Measurements from ENCODE around the gene WDR44. TPM values are rescaled to one million over a fixed set of nuclear protein-coding genes. Genes with fewer than 3 reads are reported as not detected.

WDR44 gene
- polyA plus RNA-seq, 4 donors, result 5.1 to 7.5 (median 6.4) TPM

- no peak for FAIRE-seq
- no peaks in the 10 kb centered on the region for H3K27me3 ChIP-seq (ENCODE audit: control insufficient read depth in 3 of 3, insufficient read depth in 3 of 3, low read length in 3 of 3)
- no peaks in the 10 kb centered on the region for H3K4me1 ChIP-seq (ENCODE audit: control insufficient read depth in 3 of 3, insufficient read depth in 2 of 3, low read depth in 1 of 3, low read length in 2 of 3)
- no peaks in the 10 kb centered on the region for H3K36me3 ChIP-seq (ENCODE audit: control insufficient read depth in 3 of 3, insufficient read depth in 2 of 3, low read depth in 1 of 3, low read length in 3 of 3)
- DNase-seq, result no peak
- H3K9me3 ChIP-seq (ENCODE audit: control insufficient read depth in 2 of 2, insufficient read depth in 1 of 2, low read depth in 1 of 2, low read length in 1 of 2), result no peaks in the 10 kb centered on the region
- no peak overlapping the region for H3K4me3 ChIP-seq (ENCODE audit: low read depth in 1 of 3, low read length in 3 of 3)
- H3K27ac ChIP-seq (ENCODE audit: low read depth in 1 of 3, low read length in 2 of 3), result no peak overlapping the region
These were observed 6.7 kb downstream of the WDR44 start for GRCh38 chrX:118352566-118352965.

GRCh38 chrX:118353081-118353850 lies 7.4 kb downstream of the WDR44 start:
- Histone ChIP-seq H3K4me1 (ENCODE audit: control insufficient read depth in 3 of 3, insufficient read depth in 2 of 3, low read depth in 1 of 3, low read length in 2 of 3) (no peaks in the 10 kb centered on the region), H3K27me3 (ENCODE audit: control insufficient read depth in 3 of 3, insufficient read depth in 3 of 3, low read length in 3 of 3) (no peaks in the 10 kb centered on the region), H3K9me3 (ENCODE audit: control insufficient read depth in 2 of 2, insufficient read depth in 1 of 2, low read depth in 1 of 2, low read length in 1 of 2) (no peaks in the 10 kb centered on the region), H3K27ac (ENCODE audit: low read depth in 1 of 3, low read length in 2 of 3) (no peak overlapping the region), H3K36me3 (ENCODE audit: control insufficient read depth in 3 of 3, insufficient read depth in 2 of 3, low read depth in 1 of 3, low read length in 3 of 3) (no peaks in the 10 kb centered on the region), H3K4me3 (ENCODE audit: low read depth in 1 of 3, low read length in 3 of 3) (no peak overlapping the region)
- DNase-seq, result no peak
- 59 to 62% (median 61%) methylated on average over 4 of the region's 4 CpGs for WGBS, 3 donors
- FAIRE-seq, result no peak

GRCh38 chrX:118355225-118355920 lies 9.5 kb downstream of the WDR44 start:
- H3K27me3 ChIP-seq (ENCODE audit: control insufficient read depth in 3 of 3, insufficient read depth in 3 of 3, low read length in 3 of 3), result no peaks in the 10 kb centered on the region
- no peak overlapping the region for H3K4me3 ChIP-seq (ENCODE audit: low read depth in 1 of 3, low read length in 3 of 3)
- FAIRE-seq, result no peak
- peak; percentile 8 to 78 for DNase-seq
- 29 to 57% (median 32%) methylated on average over 2 of the region's 2 CpGs for WGBS, 3 donors
- no peaks in the 10 kb centered on the region for H3K36me3 ChIP-seq (ENCODE audit: control insufficient read depth in 3 of 3, insufficient read depth in 2 of 3, low read depth in 1 of 3, low read length in 3 of 3)
- no peaks in the 10 kb centered on the region for H3K9me3 ChIP-seq (ENCODE audit: control insufficient read depth in 2 of 2, insufficient read depth in 1 of 2, low read depth in 1 of 2, low read length in 1 of 2)
- H3K27ac ChIP-seq (ENCODE audit: low read depth in 1 of 3, low read length in 2 of 3), result peak overlapping the region in 1 of 3 donors; percentile 20
- no peaks in the 10 kb centered on the region for H3K4me1 ChIP-seq (ENCODE audit: control insufficient read depth in 3 of 3, insufficient read depth in 2 of 3, low read depth in 1 of 3, low read length in 2 of 3)

GRCh38 chrX:118356154-118356701 lies 10.3 kb downstream of the WDR44 start:
- Histone ChIP-seq H3K27ac (ENCODE audit: low read depth in 1 of 3, low read length in 2 of 3) (no peak overlapping the region), H3K9me3 (ENCODE audit: control insufficient read depth in 2 of 2, insufficient read depth in 1 of 2, low read depth in 1 of 2, low read length in 1 of 2) (no peaks in the 10 kb centered on the region), H3K36me3 (ENCODE audit: control insufficient read depth in 3 of 3, insufficient read depth in 2 of 3, low read depth in 1 of 3, low read length in 3 of 3) (no peaks in the 10 kb centered on the region), H3K4me1 (ENCODE audit: control insufficient read depth in 3 of 3, insufficient read depth in 2 of 3, low read depth in 1 of 3, low read length in 2 of 3) (no peaks in the 10 kb centered on the region), H3K27me3 (ENCODE audit: control insufficient read depth in 3 of 3, insufficient read depth in 3 of 3, low read length in 3 of 3) (no peaks in the 10 kb centered on the region), H3K4me3 (ENCODE audit: low read depth in 1 of 3, low read length in 3 of 3) (no peak overlapping the region)
- DNase-seq (no peak), FAIRE-seq (no peak)
- WGBS, 3 donors, result 38 to 96% (median 65%) methylated on average over 2 of the region's 2 CpGs

- no peak overlapping the region for H3K27ac ChIP-seq (ENCODE audit: low read depth in 1 of 3, low read length in 2 of 3)
- no peaks in the 10 kb centered on the region for H3K4me1 ChIP-seq (ENCODE audit: control insufficient read depth in 3 of 3, insufficient read depth in 2 of 3, low read depth in 1 of 3, low read length in 2 of 3)
- WGBS, 3 donors, result 24 to 48% (median 41%) methylated on average over 3 of the region's 3 CpGs
- H3K4me3 ChIP-seq (ENCODE audit: low read depth in 1 of 3, low read length in 3 of 3), result no peak overlapping the region
- no peaks in the 10 kb centered on the region for H3K9me3 ChIP-seq (ENCODE audit: control insufficient read depth in 2 of 2, insufficient read depth in 1 of 2, low read depth in 1 of 2, low read length in 1 of 2)
- no peaks in the 10 kb centered on the region for H3K36me3 ChIP-seq (ENCODE audit: control insufficient read depth in 3 of 3, insufficient read depth in 2 of 3, low read depth in 1 of 3, low read length in 3 of 3)
- H3K27me3 ChIP-seq (ENCODE audit: control insufficient read depth in 3 of 3, insufficient read depth in 3 of 3, low read length in 3 of 3), result no peaks in the 10 kb centered on the region
- DNase-seq, result peak; percentile 9 to 55
- no peak for FAIRE-seq
These were observed 14.7 kb downstream of the WDR44 start for GRCh38 chrX:118360429-118361125.

- Histone ChIP-seq H3K36me3 (ENCODE audit: control insufficient read depth in 3 of 3, insufficient read depth in 2 of 3, low read depth in 1 of 3, low read length in 3 of 3) (no peaks in the 10 kb centered on the region), H3K9me3 (ENCODE audit: control insufficient read depth in 2 of 2, insufficient read depth in 1 of 2, low read depth in 1 of 2, low read length in 1 of 2) (no peaks in the 10 kb centered on the region), H3K27ac (ENCODE audit: low read depth in 1 of 3, low read length in 2 of 3) (no peak overlapping the region), H3K4me3 (ENCODE audit: low read depth in 1 of 3, low read length in 3 of 3) (no peak overlapping the region), H3K4me1 (ENCODE audit: control insufficient read depth in 3 of 3, insufficient read depth in 2 of 3, low read depth in 1 of 3, low read length in 2 of 3) (no peaks in the 10 kb centered on the region), H3K27me3 (ENCODE audit: control insufficient read depth in 3 of 3, insufficient read depth in 3 of 3, low read length in 3 of 3) (no peaks in the 10 kb centered on the region)
- FAIRE-seq (no peak), DNase-seq (no peak)
These were observed 18.4 kb downstream of the WDR44 start for GRCh38 chrX:118364261-118364660.

- Histone ChIP-seq H3K36me3 (ENCODE audit: control insufficient read depth in 3 of 3, insufficient read depth in 2 of 3, low read depth in 1 of 3, low read length in 3 of 3) (no peaks in the 10 kb centered on the region), H3K9me3 (ENCODE audit: control insufficient read depth in 2 of 2, insufficient read depth in 1 of 2, low read depth in 1 of 2, low read length in 1 of 2) (no peaks in the 10 kb centered on the region), H3K27ac (ENCODE audit: low read depth in 1 of 3, low read length in 2 of 3) (no peak overlapping the region), H3K4me1 (ENCODE audit: control insufficient read depth in 3 of 3, insufficient read depth in 2 of 3, low read depth in 1 of 3, low read length in 2 of 3) (no peaks in the 10 kb centered on the region), H3K27me3 (ENCODE audit: control insufficient read depth in 3 of 3, insufficient read depth in 3 of 3, low read length in 3 of 3) (no peaks in the 10 kb centered on the region), H3K4me3 (ENCODE audit: low read depth in 1 of 3, low read length in 3 of 3) (no peak overlapping the region)
- FAIRE-seq (no peak), DNase-seq (no peak)
These were observed 21.4 kb downstream of the WDR44 start for GRCh38 chrX:118367338-118367737.

GRCh38 chrX:118368398-118368797 lies 22.5 kb downstream of the WDR44 start:
- WGBS, 3 donors, result 88 to 94% (median 91%) methylated on average over 3 to 4 of the region's 4 CpGs
- Histone ChIP-seq H3K27me3 (ENCODE audit: control insufficient read depth in 3 of 3, insufficient read depth in 3 of 3, low read length in 3 of 3) (no peaks in the 10 kb centered on the region), H3K4me3 (ENCODE audit: low read depth in 1 of 3, low read length in 3 of 3) (no peak overlapping the region), H3K4me1 (ENCODE audit: control insufficient read depth in 3 of 3, insufficient read depth in 2 of 3, low read depth in 1 of 3, low read length in 2 of 3) (no peaks in the 10 kb centered on the region), H3K9me3 (ENCODE audit: control insufficient read depth in 2 of 2, insufficient read depth in 1 of 2, low read depth in 1 of 2, low read length in 1 of 2) (no peaks in the 10 kb centered on the region), H3K27ac (ENCODE audit: low read depth in 1 of 3, low read length in 2 of 3) (no peak overlapping the region), H3K36me3 (ENCODE audit: control insufficient read depth in 3 of 3, insufficient read depth in 2 of 3, low read depth in 1 of 3, low read length in 3 of 3) (no peaks in the 10 kb centered on the region)
- FAIRE-seq (no peak), DNase-seq (no peak)
